Breast epithelium (tissue), 4 donors: ENCODE data around the gene HDDC3. TPM values are rescaled to one million over a fixed set of nuclear protein-coding genes. Genes with fewer than 3 reads are reported as not detected.

Source experiments
- DNase-seq, 2 donors: peaks; one replicate each; pipeline ENCODE4 v3.0.0-alpha.2; 2019; ENCODE audit warnings: low spot score in 2 of 2
- H3K27ac ChIP-seq, 2 donors: fragments of 200-600 bp; sonication (generic) in 1 of 2; one replicate each; pipeline ENCODE4 v1.5.1; 2016 to 2019; ENCODE audit warnings: mild to moderate bottlenecking in 1 of 2
- H3K27me3 ChIP-seq, 2 donors: fragments of 200-600 bp; sonication (generic) in 1 of 2; one replicate each; pipeline versions ENCODE4 v1.5.1 to v1.6.0; 2017 to 2019; ENCODE audit warnings: control low read depth in 1 of 2, mild to moderate bottlenecking in 1 of 2
- H3K36me3 ChIP-seq: fragments of 200-600 bp; one replicate; pipeline ENCODE4 v1.5.1; 2019
- H3K4me1 ChIP-seq, 2 donors: fragments of 200-600 bp; sonication (generic); one replicate each; pipeline ENCODE4 v1.5.1; 2016 to 2019; ENCODE audit warnings: control low read depth in 1 of 2
- H3K4me3 ChIP-seq, 3 donors: fragments of 200-600 bp; sonication (generic); 1 replicate in 2 of 3; 2 replicates in 1 of 3; pipeline ENCODE4 v1.5.1; 2016 to 2019; ENCODE audit warnings: mild to moderate bottlenecking in 3 of 3, moderate library complexity in 2 of 3
- H3K9me3 ChIP-seq, 2 donors: fragments of 200-600 bp; sonication (generic) in 1 of 2; one replicate each; pipeline ENCODE4 v1.5.1; 2016 to 2019; ENCODE audit warnings: control low read depth in 1 of 2
- POLR2A ChIP-seq: fragments of 450-650 bp; IDR thresholded peaks from one replicate; pipeline ENCODE4 v1.6.1; 2016; ENCODE audit warnings: antibody characterized with exemption, mild to moderate bottlenecking, moderate library complexity
- POLR2AphosphoS5 ChIP-seq, 3 donors: sonication (generic); formaldehyde crosslinking; IDR thresholded peaks; one replicate each; pipeline ENCODE4 v1.6.1; 2017; ENCODE audit warnings: antibody characterized with exemption in 3 of 3
- intact Hi-C: fragments of 100-400 bp; cut with DNase I; formaldehyde crosslinking; loops from one replicate; pipeline ENCODE4 v1.15.1; 2023; ENCODE audit warnings: low total_unique reads
- total RNA-seq, 3 donors: library from RNA; depleted of rRNA; stranded (reverse); fragments of >200 nt; gene quantifications; one replicate each; pipeline ENCODE4 v1.1.0, GENCODE V29; 2016
- TF ChIP-seq, protein P1 (sequence below), 3 donors: fragments of 450-650 bp; IDR thresholded peaks; one replicate each; pipeline ENCODE4 v1.5.1; 2016 to 2017; ENCODE audit warnings: antibody characterized with exemption in 3 of 3, mild to moderate bottlenecking in 3 of 3, moderate library complexity in 3 of 3

The HDDC3 gene
- total RNA-seq, 3 donors from 2014 or later, result 19.0 to 22.3 (median 19.4) TPM

DNA sequence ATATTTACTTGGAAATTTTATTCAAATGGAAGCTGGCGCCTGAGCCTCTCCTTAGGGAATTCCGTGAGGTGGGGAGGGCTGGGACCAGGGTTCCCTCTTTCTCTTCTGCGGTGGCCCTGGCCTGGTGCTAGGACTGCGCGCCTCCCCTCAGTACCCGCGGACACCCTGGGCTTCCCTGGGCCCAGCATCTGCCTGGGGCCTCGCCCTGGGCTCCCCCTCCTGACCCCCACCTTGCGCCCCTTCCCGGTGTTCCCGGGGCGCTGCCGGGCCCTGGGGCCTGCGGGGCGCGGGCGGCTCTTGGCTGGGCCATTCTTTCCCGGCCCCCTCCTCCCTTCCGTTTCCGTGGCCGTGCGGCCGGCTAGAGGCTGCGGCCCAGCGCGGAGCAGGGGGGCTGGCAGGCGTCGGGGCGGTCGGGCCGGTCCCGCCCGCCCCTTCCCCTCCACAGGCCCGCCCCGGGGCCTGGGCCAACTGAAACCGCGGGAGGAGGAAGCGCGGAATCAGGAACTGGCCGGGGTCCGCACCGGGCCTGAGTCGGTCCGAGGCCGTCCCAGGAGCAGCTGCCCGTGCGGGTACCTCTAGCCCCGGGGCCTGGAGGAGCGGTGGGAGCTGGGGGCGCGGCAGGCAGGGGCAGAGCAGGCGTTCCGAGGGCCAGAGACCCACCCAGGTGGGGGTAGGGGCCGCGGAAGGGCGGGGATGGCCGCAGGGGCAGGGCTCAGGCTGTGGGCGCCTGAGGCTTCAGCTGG is 48.2 kb downstream of the HDDC3 start, which contains the start of gene FES:
FES (plus strand) TSS at position 529 of the 743 bp plus-strand sequence. CDS start 542 bp downstream, outside the sequence.
- Histone ChIP-seq H3K36me3 (peaks cover 5% of the 10 kb centered on the region), H3K4me1 (peaks cover 11% of the 10 kb centered on the region in 2 donors), H3K9me3 (no peaks in the 10 kb centered on the region), H3K4me3 (peak within 1 kb of the TSS; percentile 52 to 82 (median 62)), H3K27me3 (no peaks in the 10 kb centered on the region), H3K27ac (peak within 1 kb of the TSS; percentile 92 to 98)
- TF ChIP-seq POLR2A, result no peak
- TF ChIP-seq POLR2AphosphoS5 (IDR thresholded peaks at IDR 0.05), result peak in 2 of 3 donors; percentile 39
- DNase-seq, result peak in 1 of 2 donors; percentile 65
- intact Hi-C loops, result no loop called here

DNA sequence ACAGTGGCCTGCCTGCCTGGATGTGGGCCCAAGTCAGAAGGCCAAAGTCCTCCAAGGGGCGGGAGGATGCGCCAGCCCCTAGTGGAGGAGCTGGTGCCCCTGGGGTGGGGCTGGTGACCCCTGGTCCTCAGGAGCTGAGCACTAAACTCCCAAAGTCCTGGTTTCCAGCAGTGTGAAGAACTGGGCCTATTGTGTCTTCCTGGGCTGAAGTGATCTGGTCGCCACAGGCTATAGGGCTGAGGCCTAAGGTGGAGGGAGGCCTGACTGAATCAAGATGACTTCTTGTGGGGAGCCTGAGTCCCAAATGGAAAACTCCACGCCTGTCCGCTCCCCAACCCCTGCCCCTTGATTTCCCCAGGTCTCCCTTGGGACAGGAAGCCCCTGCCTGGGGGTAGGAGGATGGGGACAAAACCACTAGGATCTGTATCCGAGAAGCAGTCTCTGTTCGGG is 48.8 kb downstream of the HDDC3 start:
- Histone ChIP-seq H3K27ac (peak overlapping the region; percentile 92 to 98), H3K36me3 (peaks cover 5% of the 10 kb centered on the region), H3K4me3 (peak overlapping the region; percentile 52 to 82 (median 62)), H3K27me3 (no peaks in the 10 kb centered on the region), H3K4me1 (peaks cover 11% of the 10 kb centered on the region in 2 donors), H3K9me3 (no peaks in the 10 kb centered on the region)
- DNase-seq, result no peak
- intact Hi-C loops, result no loop called here
- TF ChIP-seq POLR2AphosphoS5 (IDR thresholded peaks at IDR 0.05), result no peak
- no peak for TF ChIP-seq POLR2A
- TF ChIP-seq, protein P1, sequence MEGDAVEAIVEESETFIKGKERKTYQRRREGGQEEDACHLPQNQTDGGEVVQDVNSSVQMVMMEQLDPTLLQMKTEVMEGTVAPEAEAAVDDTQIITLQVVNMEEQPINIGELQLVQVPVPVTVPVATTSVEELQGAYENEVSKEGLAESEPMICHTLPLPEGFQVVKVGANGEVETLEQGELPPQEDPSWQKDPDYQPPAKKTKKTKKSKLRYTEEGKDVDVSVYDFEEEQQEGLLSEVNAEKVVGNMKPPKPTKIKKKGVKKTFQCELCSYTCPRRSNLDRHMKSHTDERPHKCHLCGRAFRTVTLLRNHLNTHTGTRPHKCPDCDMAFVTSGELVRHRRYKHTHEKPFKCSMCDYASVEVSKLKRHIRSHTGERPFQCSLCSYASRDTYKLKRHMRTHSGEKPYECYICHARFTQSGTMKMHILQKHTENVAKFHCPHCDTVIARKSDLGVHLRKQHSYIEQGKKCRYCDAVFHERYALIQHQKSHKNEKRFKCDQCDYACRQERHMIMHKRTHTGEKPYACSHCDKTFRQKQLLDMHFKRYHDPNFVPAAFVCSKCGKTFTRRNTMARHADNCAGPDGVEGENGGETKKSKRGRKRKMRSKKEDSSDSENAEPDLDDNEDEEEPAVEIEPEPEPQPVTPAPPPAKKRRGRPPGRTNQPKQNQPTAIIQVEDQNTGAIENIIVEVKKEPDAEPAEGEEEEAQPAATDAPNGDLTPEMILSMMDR (IDR thresholded peaks at IDR 0.05), result no peak

DNA sequence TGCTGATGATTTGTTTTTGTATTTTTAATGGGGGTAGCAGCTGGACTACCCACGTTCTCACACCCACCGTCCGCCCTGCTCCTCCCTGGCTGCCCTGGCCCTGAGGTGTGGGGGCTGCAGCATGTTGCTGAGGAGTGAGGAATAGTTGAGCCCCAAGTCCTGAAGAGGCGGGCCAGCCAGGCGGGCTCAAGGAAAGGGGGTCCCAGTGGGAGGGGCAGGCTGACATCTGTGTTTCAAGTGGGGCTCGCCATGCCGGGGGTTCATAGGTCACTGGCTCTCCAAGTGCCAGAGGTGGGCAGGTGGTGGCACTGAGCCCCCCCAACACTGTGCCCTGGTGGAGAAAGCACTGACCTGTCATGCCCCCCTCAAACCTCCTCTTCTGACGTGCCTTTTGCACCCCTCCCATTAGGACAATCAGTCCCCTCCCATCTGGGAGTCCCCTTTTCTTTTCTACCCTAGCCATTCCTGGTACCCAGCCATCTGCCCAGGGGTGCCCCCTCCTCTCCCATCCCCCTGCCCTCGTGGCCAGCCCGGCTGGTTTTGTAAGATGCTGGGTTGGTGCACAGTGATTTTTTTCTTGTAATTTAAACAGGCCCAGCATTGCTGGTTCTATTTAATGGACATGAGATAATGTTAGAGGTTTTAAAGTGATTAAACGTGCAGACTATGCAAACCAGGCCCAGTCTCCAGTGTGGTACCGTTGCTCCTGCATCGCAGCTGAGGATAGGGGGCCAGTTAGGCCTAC is 49.4 kb downstream of the HDDC3 start:
- DNase-seq, result no peak
- H3K4me1 ChIP-seq, result peaks cover 11% of the 10 kb centered on the region in 2 donors
- no peaks in the 10 kb centered on the region for H3K27me3 ChIP-seq
- H3K4me3 ChIP-seq, result peak overlapping the region in 1 of 3 donors; percentile 82
- peak overlapping the region; percentile 92 to 98 for H3K27ac ChIP-seq
- intact Hi-C loops, result no loop called here
- TF ChIP-seq, protein P1 (IDR thresholded peaks at IDR 0.05), result no peak
- TF ChIP-seq POLR2AphosphoS5 (IDR thresholded peaks at IDR 0.05) (no peak), POLR2A (no peak)
- peaks cover 5% of the 10 kb centered on the region for H3K36me3 ChIP-seq
- no peaks in the 10 kb centered on the region for H3K9me3 ChIP-seq

- H3K36me3 ChIP-seq, result peaks cover 7% of the 10 kb centered on the region
- TF ChIP-seq, protein P1 (IDR thresholded peaks at IDR 0.05), result no peak
- TF ChIP-seq POLR2A (no peak), POLR2AphosphoS5 (IDR thresholded peaks at IDR 0.05) (no peak)
- H3K4me1 ChIP-seq, result peaks cover 11% of the 10 kb centered on the region in 2 donors
- H3K9me3 ChIP-seq, result no peaks in the 10 kb centered on the region
- H3K4me3 ChIP-seq, result no peak overlapping the region
- intact Hi-C loops, result no loop called here
- DNase-seq, result no peak
- peak overlapping the region; percentile 92 to 98 for H3K27ac ChIP-seq
- no peaks in the 10 kb centered on the region for H3K27me3 ChIP-seq
Observed at GRCh38 chr15:90881978-90882721, 50.2 kb downstream of the HDDC3 start.
